Measurements from ENCODE around the gene LFNG. TPM values are rescaled to one million over a fixed set of nuclear protein-coding genes. Genes with fewer than 3 reads are reported as not detected.

LFNG gene
- total RNA-seq, 6 donors from 2014 or later, result 30.6 to 62.9 (median 45.2) TPM

GRCh38 chr7:2507208-2507916, 12.2 kb upstream of the LFNG start:
- Histone ChIP-seq H3K27me3 (no peaks in the 10 kb centered on the region), H3K4me1 (peaks cover 44 to 48% (median 47%) of the 10 kb centered on the region in 4 donors), H3K36me3 (no peaks in the 10 kb centered on the region), H3K4me3 (no peak overlapping the region), H3K27ac (peak overlapping the region in 2 of 4 donors; percentile 53 to 66), H3K9me3 (no peaks in the 10 kb centered on the region)
- peak in 1 of 2 donors; percentile 77 for DNase-seq
- WGBS, 2 donors, result 88 to 90% methylated on average over 14 to 26 of the region's 26 CpGs
- no peak for ATAC-seq (ENCODE audit: low FRiP score in 2 of 2)
- TF ChIP-seq EP300 (IDR thresholded peaks at IDR 0.05) (no peak), POLR2A (IDR thresholded peaks at IDR 0.05) (no peak), POLR2AphosphoS5 (IDR thresholded peaks at IDR 0.05) (no peak), CTCF (IDR thresholded peaks at IDR 0.05) (no peak)

GRCh38 chr7:2507917-2508306, 11.7 kb upstream of the LFNG start:
- no peak for ATAC-seq (ENCODE audit: low FRiP score in 2 of 2)
- no peak for DNase-seq
- WGBS, 2 donors, result 74% methylated on average over 6 of the region's 6 CpGs; no CpG with 5 or more reads in 1 of the 2 donors
- Histone ChIP-seq H3K4me1 (peaks cover 50 to 54% (median 52%) of the 10 kb centered on the region in 4 donors), H3K36me3 (no peaks in the 10 kb centered on the region), H3K4me3 (no peak overlapping the region), H3K27ac (peak overlapping the region; percentile 25 to 66 (median 54)), H3K27me3 (no peaks in the 10 kb centered on the region), H3K9me3 (no peaks in the 10 kb centered on the region)
- TF ChIP-seq EP300 (IDR thresholded peaks at IDR 0.05) (no peak), CTCF (IDR thresholded peaks at IDR 0.05) (no peak), POLR2A (IDR thresholded peaks at IDR 0.05) (no peak), POLR2AphosphoS5 (IDR thresholded peaks at IDR 0.05) (no peak)

GRCh38 chr7:2508327-2509215, 11.0 kb upstream of the LFNG start:
- peak in 1 of 6 experiments; percentile 4 for TF ChIP-seq CTCF (IDR thresholded peaks at IDR 0.05)
- TF ChIP-seq POLR2AphosphoS5 (IDR thresholded peaks at IDR 0.05), result peak; percentile 58 to 70
- TF ChIP-seq EP300 (IDR thresholded peaks at IDR 0.05), result peak in 2 of 4 donors; percentile 38 to 56
- no peak for TF ChIP-seq POLR2A (IDR thresholded peaks at IDR 0.05)
- 52 to 54% methylated on average over 11 to 41 of the region's 43 CpGs for WGBS, 2 donors
- no peaks in the 10 kb centered on the region for H3K9me3 ChIP-seq
- no peak overlapping the region for H3K4me3 ChIP-seq
- ATAC-seq (ENCODE audit: low FRiP score in 2 of 2), result peak; percentile 31 to 51
- H3K36me3 ChIP-seq, result no peaks in the 10 kb centered on the region
- DNase-seq, result peak; percentile 57 to 91
- H3K27ac ChIP-seq, result peak overlapping the region; percentile 25 to 66 (median 54)
- peaks cover 52 to 56% (median 54%) of the 10 kb centered on the region in 4 donors for H3K4me1 ChIP-seq
- H3K27me3 ChIP-seq, result no peaks in the 10 kb centered on the region

GRCh38 chr7:2509298-2509906, 10.2 kb upstream of the LFNG start:
- DNase-seq (peak in 1 of 2 donors; percentile 78), ATAC-seq (ENCODE audit: low FRiP score in 2 of 2) (no peak)
- TF ChIP-seq POLR2AphosphoS5 (IDR thresholded peaks at IDR 0.05) (no peak), EP300 (IDR thresholded peaks at IDR 0.05) (no peak), CTCF (IDR thresholded peaks at IDR 0.05) (no peak), POLR2A (IDR thresholded peaks at IDR 0.05) (no peak)
- Histone ChIP-seq H3K9me3 (no peaks in the 10 kb centered on the region), H3K4me1 (peaks cover 52 to 56% (median 54%) of the 10 kb centered on the region in 4 donors), H3K27ac (peak overlapping the region; percentile 25 to 89 (median 75)), H3K4me3 (no peak overlapping the region), H3K27me3 (no peaks in the 10 kb centered on the region), H3K36me3 (no peaks in the 10 kb centered on the region)
- WGBS, 2 donors, result 75 to 87% methylated on average over 7 to 21 of the region's 23 CpGs

Measured in upper lobe of left lung (tissue), 6 donors.